ENCODE measurements around the gene ACTN3.

DNA sequence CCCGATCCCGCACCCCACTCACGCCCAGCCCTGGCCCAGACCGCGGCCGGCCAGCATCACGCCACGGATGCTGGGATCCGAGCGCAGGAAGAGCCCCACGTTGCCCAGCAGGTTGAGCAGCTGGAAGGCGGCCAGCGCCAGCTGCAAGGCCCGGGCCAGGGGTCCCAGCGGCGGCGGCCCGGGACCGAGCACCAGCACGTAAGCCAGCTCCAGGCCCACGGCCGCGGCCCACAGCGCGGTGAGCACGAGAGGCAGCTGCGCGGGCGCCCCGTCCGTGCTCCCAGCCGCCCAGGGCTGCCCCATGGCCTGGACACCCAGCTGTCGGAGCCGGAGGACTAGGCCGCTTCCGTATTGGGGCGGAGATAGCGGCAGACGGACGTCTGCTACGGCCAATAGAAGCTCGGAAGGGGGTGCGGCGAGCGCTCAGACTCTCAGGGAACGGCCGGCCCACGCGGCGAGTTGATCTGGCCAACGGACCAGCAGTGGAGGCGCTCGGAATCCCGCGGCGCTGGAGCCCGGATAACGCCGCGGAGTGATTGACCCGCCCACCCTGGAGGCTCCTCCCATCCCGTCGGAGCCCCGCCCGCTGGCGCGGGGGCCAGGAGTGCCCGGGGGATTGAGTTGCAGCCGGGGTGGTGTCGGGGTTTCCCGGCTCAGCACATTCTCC lies 869 bp upstream of the ACTN3 start, which contains the start of gene ZDHHC24:
- TF ChIP-seq, protein P1, sequence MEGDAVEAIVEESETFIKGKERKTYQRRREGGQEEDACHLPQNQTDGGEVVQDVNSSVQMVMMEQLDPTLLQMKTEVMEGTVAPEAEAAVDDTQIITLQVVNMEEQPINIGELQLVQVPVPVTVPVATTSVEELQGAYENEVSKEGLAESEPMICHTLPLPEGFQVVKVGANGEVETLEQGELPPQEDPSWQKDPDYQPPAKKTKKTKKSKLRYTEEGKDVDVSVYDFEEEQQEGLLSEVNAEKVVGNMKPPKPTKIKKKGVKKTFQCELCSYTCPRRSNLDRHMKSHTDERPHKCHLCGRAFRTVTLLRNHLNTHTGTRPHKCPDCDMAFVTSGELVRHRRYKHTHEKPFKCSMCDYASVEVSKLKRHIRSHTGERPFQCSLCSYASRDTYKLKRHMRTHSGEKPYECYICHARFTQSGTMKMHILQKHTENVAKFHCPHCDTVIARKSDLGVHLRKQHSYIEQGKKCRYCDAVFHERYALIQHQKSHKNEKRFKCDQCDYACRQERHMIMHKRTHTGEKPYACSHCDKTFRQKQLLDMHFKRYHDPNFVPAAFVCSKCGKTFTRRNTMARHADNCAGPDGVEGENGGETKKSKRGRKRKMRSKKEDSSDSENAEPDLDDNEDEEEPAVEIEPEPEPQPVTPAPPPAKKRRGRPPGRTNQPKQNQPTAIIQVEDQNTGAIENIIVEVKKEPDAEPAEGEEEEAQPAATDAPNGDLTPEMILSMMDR (IDR thresholded peaks at IDR 0.05; ENCODE audit: borderline replicate concordance, extremely low read depth, low read length, poor library complexity, severe bottlenecking): no peak
- no peak for TF ChIP-seq EZH2 (IDR thresholded peaks at IDR 0.05; ENCODE audit: borderline replicate concordance, low read depth, low read length, severe bottlenecking)
